SK-N-SH (cell line): Measurements from ENCODE around the gene CLDN9. TPM values are rescaled to one million over a fixed set of nuclear protein-coding genes. Genes with fewer than 3 reads are reported as not detected.

Source experiments
- CTCF ChIA-PET: fragments of 300-600, 350-600 bp; formaldehyde crosslinking; extraction: SDS; loops from one replicate; lab custom pipeline; 2021; lab: Yijun Ruan, JAX
- POLR2A ChIA-PET: fragments of 350-600 bp; sonication (Branson Sonifier 250); formaldehyde crosslinking; extraction: SDS; loops from one replicate; lab custom pipeline; 2020; ENCODE audit warnings: antibody characterized with exemption, inconsistent platforms; lab: Yijun Ruan, JAX
- DNase-seq: peaks from one replicate; pipeline ENCODE4 v3.0.0; 2012
- H2AFZ ChIP-seq: fragments of 200-600 bp; sonication (generic); 2 replicates; pipeline ENCODE4 v1.8.1; 2016; ENCODE audit warnings: antibody characterized with exemption, mild to moderate bottlenecking, low read depth
- H3F3A ChIP-seq: fragments of 200-600 bp; sonication (generic); replicated peaks from 2 replicates; pipeline ENCODE3; 2016; ENCODE audit warnings: antibody characterized with exemption, mild to moderate bottlenecking; ENCODE audit not compliant: insufficient read depth
- H3K27ac ChIP-seq, 2 experiments: fragments of 200-500 bp in 1 of 2; fragments of 200-600 bp in 1 of 2; sonication (Bioruptor generic) in 1 of 2; sonication (generic), shearing (Covaris generic) in 1 of 2; 2 replicates each; pipeline versions ENCODE4 v1.5.1 to v1.6.1; 2014 to 2016; ENCODE audit warnings: low read depth in 2 of 2, inconsistent platforms in 1 of 2, low read length in 1 of 2, mild to moderate bottlenecking in 1 of 2, mixed read lengths in 1 of 2
- H3K27me3 ChIP-seq: fragments of 200-600 bp; sonication (generic), shearing (Covaris generic); 2 replicates; pipeline ENCODE4 v1.6.1; 2016; ENCODE audit warnings: mixed run types; ENCODE audit not compliant: insufficient read depth
- H3K36me3 ChIP-seq, 2 experiments: fragments of 200-500 bp in 1 of 2; fragments of 200-600 bp in 1 of 2; sonication (Bioruptor generic) in 1 of 2; sonication (generic) in 1 of 2; replicated peaks in 1 of 2; 2 replicates each; pipeline versions ENCODE3 to v1.5.1; 2014 to 2016; ENCODE audit warnings: low read length in 1 of 2, mild to moderate bottlenecking in 1 of 2; ENCODE audit not compliant: insufficient read depth in 2 of 2, control insufficient read depth in 1 of 2
- H3K4me1 ChIP-seq, 2 experiments: fragments of 200-500 bp in 1 of 2; fragments of 200-600 bp in 1 of 2; sonication (Bioruptor generic) in 1 of 2; sonication (generic), shearing (Covaris generic) in 1 of 2; 2 replicates each; pipeline versions ENCODE4 v1.5.1 to v1.6.1; 2014 to 2016; ENCODE audit warnings: low read depth in 1 of 2, low read length in 1 of 2, mixed run types in 1 of 2; ENCODE audit not compliant: insufficient read depth in 2 of 2, control insufficient read depth in 1 of 2
- H3K4me2 ChIP-seq: fragments of 200-600 bp; sonication (generic), shearing (Covaris generic); 2 replicates; pipeline ENCODE4 v1.6.1; 2017; ENCODE audit warnings: mixed run types
- H3K4me3 ChIP-seq, 2 experiments: fragments of 200-500 bp in 1 of 2; fragments of 200-600 bp in 1 of 2; sonication (Bioruptor generic) in 1 of 2; sonication (generic), shearing (Covaris generic) in 1 of 2; 2 replicates each; pipeline versions ENCODE4 v1.5.1 to v1.8.1; 2014 to 2016; ENCODE audit warnings: low read depth in 2 of 2, inconsistent platforms in 1 of 2, low read length in 1 of 2, mild to moderate bottlenecking in 1 of 2, mixed read lengths in 1 of 2, moderate library complexity in 1 of 2
- H3K79me2 ChIP-seq: fragments of 200-600 bp; sonication (generic); 2 replicates; pipeline ENCODE4 v1.8.1; 2017; ENCODE audit warnings: mild to moderate bottlenecking; ENCODE audit not compliant: insufficient read depth
- H3K9ac ChIP-seq: fragments of 200-600 bp; sonication (generic); 2 replicates; pipeline ENCODE4 v1.6.1; 2017; ENCODE audit warnings: mixed run types
- H3K9me2 ChIP-seq: fragments of 200-600 bp; sonication (generic); 2 replicates; pipeline ENCODE4 v1.6.1; 2017; ENCODE audit warnings: mixed run types
- H3K9me3 ChIP-seq: fragments of 200-600 bp; sonication (generic); 2 replicates; pipeline ENCODE4 v1.6.1; 2017; ENCODE audit warnings: mixed run types, mild to moderate bottlenecking, moderate library complexity
- H4K20me1 ChIP-seq: fragments of 200-600 bp; sonication (generic); 2 replicates; pipeline ENCODE4 v1.6.1; 2017; ENCODE audit warnings: mild to moderate bottlenecking, mixed run types; ENCODE audit not compliant: insufficient read depth
- CHD2 ChIP-seq: fragments of 150-350 bp; IDR thresholded peaks from 2 replicates; pipeline ENCODE4 v1.6.1; 2018; ENCODE audit warnings: low read length; ENCODE audit not compliant: partially characterized antibody
- ELF1 ChIP-seq: IDR thresholded peaks from 2 replicates; pipeline ENCODE4 v1.4.0; 2012
- FOSL2 ChIP-seq: IDR thresholded peaks from 2 replicates; pipeline ENCODE4 v1.4.0; 2012; ENCODE audit warnings: low read depth, mild to moderate bottlenecking, moderate library complexity, borderline replicate concordance
- FOXJ3 ChIP-seq: sonication (generic); formaldehyde crosslinking; IDR thresholded peaks from 2 replicates; pipeline ENCODE4 v1.5.1; 2020; ENCODE audit warnings: mild to moderate bottlenecking, missing genetic modification reagents
- MAX ChIP-seq: IDR thresholded peaks from 2 replicates; pipeline ENCODE4 v1.4.0; 2012; ENCODE audit warnings: low read depth
- NRF1 ChIP-seq: IDR thresholded peaks from 2 replicates; pipeline ENCODE4 v1.6.1; 2012; ENCODE audit warnings: low read depth, mild to moderate bottlenecking, low read length
- PBX3 ChIP-seq: IDR thresholded peaks from 2 replicates; pipeline ENCODE4; 2012
- POLR2AphosphoS5 ChIP-seq: IDR thresholded peaks from 2 replicates; pipeline ENCODE4 v1.6.1; 2012; ENCODE audit warnings: low read depth, low read length
- RCOR1 ChIP-seq: fragments of 150-350 bp; IDR thresholded peaks from 2 replicates; pipeline ENCODE4 v1.6.1; 2017; ENCODE audit warnings: antibody characterized with exemption, low read length
- REST ChIP-seq: IDR thresholded peaks from 2 replicates; pipeline ENCODE4 v1.6.1; 2012; ENCODE audit warnings: mild to moderate bottlenecking, low read depth, low read length, moderate library complexity
- RFX5 ChIP-seq: IDR thresholded peaks from 2 replicates; pipeline ENCODE4 v1.6.1; 2012; ENCODE audit warnings: mild to moderate bottlenecking, improper control_type of control experiment, low read length
- RXRA ChIP-seq: IDR thresholded peaks from 2 replicates; pipeline ENCODE4 v1.4.0; 2012; ENCODE audit warnings: low read depth, mild to moderate bottlenecking, borderline replicate concordance
- SIN3A ChIP-seq: IDR thresholded peaks from 2 replicates; pipeline ENCODE4 v1.6.1; 2012; ENCODE audit warnings: low read depth, mild to moderate bottlenecking, low read length, moderate library complexity, borderline replicate concordance
- TAF1 ChIP-seq: IDR thresholded peaks from 2 replicates; pipeline ENCODE4 v1.6.1; 2012; ENCODE audit warnings: low read depth, mild to moderate bottlenecking, low read length, moderate library complexity, borderline replicate concordance
- WGBS: methylation state at CpG from one replicate; pipeline ENCODE4 v1.1.6; 2017; ENCODE audit warnings: low lambda C conversion rate; 5-methylcytosine and 5-hydroxymethylcytosine counted together
- polyA plus RNA-seq, 3 experiments: library from polyadenylated mRNA; depleted of rRNA; stranded (reverse); fragments of >200 nt; gene quantifications; 2 replicates each; pipeline ENCODE4 v1.2.3, GENCODE V29; 2012
- TF ChIP-seq, protein P1 (sequence below): fragments of 200-600 bp; sonication (generic); IDR thresholded peaks from 2 replicates; pipeline ENCODE4 v1.6.1; 2017; ENCODE audit warnings: antibody characterized with exemption, mild to moderate bottlenecking, moderate library complexity

The CLDN9 gene
- polyA plus RNA-seq, 1 of the 3 experiments (the other 2 are of a cell fraction), result 0.08 TPM

GRCh38 chr16:3026003-3026378 lies 13.3 kb downstream of the CLDN9 start:
- no peak overlapping the region for H3K4me3 ChIP-seq
- H3K27ac ChIP-seq, result no peak overlapping the region
- no peaks in the 10 kb centered on the region for H3K9me2 ChIP-seq
- no peak overlapping the region for H3K4me2 ChIP-seq
- H3K79me2 ChIP-seq, result peaks cover 6% of the 10 kb centered on the region; the same call in 1 of the 2 replicates
- H2AFZ ChIP-seq, result no peak overlapping the region
- peaks cover 21 to 26% of the 10 kb centered on the region in 2 experiments for H3K36me3 ChIP-seq
- CTCF ChIA-PET, result no interaction called here
- DNase-seq, result no peak
- 93% methylated on average over 7 of the region's 8 CpGs for WGBS
- peaks cover 19% of the 10 kb centered on the region for H4K20me1 ChIP-seq
- no peaks in the 10 kb centered on the region for H3K9me3 ChIP-seq
- no peak overlapping the region for H3K9ac ChIP-seq
- POLR2A ChIA-PET, result no interaction called here
- H3K27me3 ChIP-seq, result no peaks in the 10 kb centered on the region
- H3K4me1 ChIP-seq, result peaks cover 8 to 24% of the 10 kb centered on the region in 2 experiments; a peak in 3 of 4 replicates
- TF ChIP-seq REST (no peak), RXRA (no peak), RCOR1 (no peak), ELF1 (no peak), SIN3A (no peak), RFX5 (no peak)
- peaks cover 55% of the 10 kb centered on the region for H3F3A ChIP-seq

DNA sequence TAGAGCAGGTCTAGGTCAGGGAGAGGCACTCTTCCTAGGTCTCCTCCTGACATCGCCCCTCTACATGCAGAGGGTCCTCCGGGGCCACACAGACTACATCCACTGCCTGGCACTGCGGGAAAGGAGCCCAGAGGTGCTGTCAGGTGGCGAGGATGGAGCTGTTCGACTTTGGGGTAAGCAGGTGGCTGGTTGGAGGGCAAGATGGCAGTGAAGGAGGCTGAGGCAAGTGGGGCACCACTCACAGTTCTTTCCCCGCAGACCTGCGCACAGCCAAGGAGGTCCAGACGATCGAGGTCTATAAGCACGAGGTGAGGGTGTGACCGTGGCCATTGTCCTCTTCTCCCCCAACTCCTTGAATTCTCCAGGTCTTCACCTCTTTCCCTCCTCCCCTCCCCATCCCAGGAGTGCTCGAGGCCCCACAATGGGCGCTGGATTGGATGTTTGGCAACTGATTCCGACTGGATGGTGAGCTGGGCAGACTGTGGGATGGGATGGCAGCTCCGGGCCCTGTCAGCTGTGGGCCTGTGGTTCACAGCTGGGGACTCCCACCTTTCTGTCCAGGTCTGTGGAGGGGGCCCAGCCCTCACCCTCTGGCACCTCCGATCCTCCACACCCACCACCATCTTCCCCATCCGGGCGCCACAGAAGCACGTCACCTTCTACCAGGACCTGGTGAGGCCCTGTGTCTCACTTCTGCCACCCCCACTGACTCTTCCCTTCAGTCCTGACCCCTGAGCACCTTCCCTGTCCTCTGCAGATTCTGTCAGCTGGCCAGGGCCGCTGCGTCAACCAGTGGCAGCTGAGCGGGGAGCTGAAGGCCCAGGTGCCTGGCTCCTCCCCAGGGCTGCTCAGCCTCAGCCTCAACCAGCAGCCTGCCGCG lies 14.1 kb downstream of the CLDN9 start:
- peaks cover 12% of the 10 kb centered on the region for H4K20me1 ChIP-seq
- no peak overlapping the region for H3K4me2 ChIP-seq
- H2AFZ ChIP-seq, result no peak overlapping the region
- no peak overlapping the region for H3K4me3 ChIP-seq
- H3K4me1 ChIP-seq, result peaks cover 8 to 17% of the 10 kb centered on the region in 2 experiments; a peak in 3 of 4 replicates
- no peak overlapping the region for H3K27ac ChIP-seq
- no peaks in the 10 kb centered on the region for H3K79me2 ChIP-seq
- no peak for TF ChIP-seq TAF1
- no peak for TF ChIP-seq NRF1
- no peak for TF ChIP-seq MAX
- TF ChIP-seq FOXJ3 (CRISPR knock-in tag), result no peak
- TF ChIP-seq FOSL2, result no peak
- no peak for TF ChIP-seq POLR2AphosphoS5
- no peak for TF ChIP-seq PBX3
- no peak for TF ChIP-seq CHD2
- TF ChIP-seq SIN3A, result no peak
- no peak for TF ChIP-seq RFX5
- TF ChIP-seq, protein P1, sequence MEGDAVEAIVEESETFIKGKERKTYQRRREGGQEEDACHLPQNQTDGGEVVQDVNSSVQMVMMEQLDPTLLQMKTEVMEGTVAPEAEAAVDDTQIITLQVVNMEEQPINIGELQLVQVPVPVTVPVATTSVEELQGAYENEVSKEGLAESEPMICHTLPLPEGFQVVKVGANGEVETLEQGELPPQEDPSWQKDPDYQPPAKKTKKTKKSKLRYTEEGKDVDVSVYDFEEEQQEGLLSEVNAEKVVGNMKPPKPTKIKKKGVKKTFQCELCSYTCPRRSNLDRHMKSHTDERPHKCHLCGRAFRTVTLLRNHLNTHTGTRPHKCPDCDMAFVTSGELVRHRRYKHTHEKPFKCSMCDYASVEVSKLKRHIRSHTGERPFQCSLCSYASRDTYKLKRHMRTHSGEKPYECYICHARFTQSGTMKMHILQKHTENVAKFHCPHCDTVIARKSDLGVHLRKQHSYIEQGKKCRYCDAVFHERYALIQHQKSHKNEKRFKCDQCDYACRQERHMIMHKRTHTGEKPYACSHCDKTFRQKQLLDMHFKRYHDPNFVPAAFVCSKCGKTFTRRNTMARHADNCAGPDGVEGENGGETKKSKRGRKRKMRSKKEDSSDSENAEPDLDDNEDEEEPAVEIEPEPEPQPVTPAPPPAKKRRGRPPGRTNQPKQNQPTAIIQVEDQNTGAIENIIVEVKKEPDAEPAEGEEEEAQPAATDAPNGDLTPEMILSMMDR, result no peak
- H3K9me2 ChIP-seq, result no peaks in the 10 kb centered on the region
- H3K9ac ChIP-seq, result no peak overlapping the region
- no peak for DNase-seq
- H3F3A ChIP-seq, result peaks cover 49% of the 10 kb centered on the region
- CTCF ChIA-PET, result interaction anchor here (1.1 to 9.8 kb wide), 14 partner anchors 7 to 111 kb away, joined by 3 to 141 read pairs (median 8); partner anchors contain the start of genes CLDN6, HCFC1R1, IL32 and MMP25
- POLR2A ChIA-PET, result no interaction called here
- H3K27me3 ChIP-seq, result peaks cover 3% of the 10 kb centered on the region; the same call in 1 of the 2 replicates
- H3K9me3 ChIP-seq, result no peaks in the 10 kb centered on the region
- WGBS, result 93% methylated on average over 20 of the region's 24 CpGs
- peaks cover 14 to 22% of the 10 kb centered on the region in 2 experiments for H3K36me3 ChIP-seq
